ENCODE measurements around the gene RIMS3.

Gene RIMS3

GRCh38 chr1:40627987-40628902 is 37.2 kb downstream of the RIMS3 start:
- DNase-seq: no peak

DNA sequence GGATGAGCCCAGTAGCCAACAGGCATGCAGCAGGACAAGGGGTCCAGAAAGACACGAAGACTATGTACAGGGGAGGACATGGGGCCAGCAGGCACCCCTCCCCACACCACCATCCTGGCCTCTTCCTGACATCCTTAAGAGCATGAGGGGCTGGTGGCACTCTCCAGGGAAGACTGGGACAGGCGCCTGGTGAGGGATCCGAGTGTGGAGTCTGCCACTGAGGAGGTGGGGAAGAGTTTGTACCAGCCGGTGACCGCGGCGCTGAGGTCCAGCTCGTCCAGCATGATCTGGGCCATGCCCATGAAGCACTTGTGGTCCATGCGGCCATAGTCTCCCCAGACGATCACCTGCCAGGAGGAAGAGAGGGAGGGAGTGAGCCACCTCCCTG is 39.1 kb downstream of the RIMS3 start:
- DNase-seq: no peak

- peak; percentile 48 for DNase-seq
These were observed 39.8 kb downstream of the RIMS3 start for GRCh38 chr1:40625476-40626382.

DNA sequence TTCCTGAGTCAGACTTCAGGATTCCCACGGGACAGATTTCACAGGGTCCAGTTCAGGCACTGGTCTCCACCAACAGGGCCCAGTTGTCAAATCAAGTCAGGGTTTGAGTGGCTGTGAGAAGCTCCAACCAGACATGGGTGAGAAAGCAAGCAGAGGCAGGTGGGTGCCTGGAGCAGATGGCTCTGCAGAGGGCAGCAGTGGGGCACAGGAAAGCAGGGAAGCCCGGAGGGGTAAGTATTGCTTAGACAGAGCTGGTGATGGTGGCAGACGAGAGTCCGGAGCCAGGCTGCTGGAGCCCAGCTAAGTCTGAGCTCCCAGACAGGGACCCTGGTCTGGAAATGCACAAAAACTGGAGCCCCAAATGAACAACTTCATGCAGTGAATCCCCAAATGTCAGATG is 40.4 kb downstream of the RIMS3 start:
- peak; percentile 82 for DNase-seq

- no peak for DNase-seq
These were observed 42.4 kb downstream of the RIMS3 start for GRCh38 chr1:40622936-40623629.

GRCh38 chr1:40621821-40622450 is 43.5 kb downstream of the RIMS3 start:
- no peak for DNase-seq

GRCh38 chr1:40620586-40621210 is 44.8 kb downstream of the RIMS3 start:
- DNase-seq: no peak

DNA sequence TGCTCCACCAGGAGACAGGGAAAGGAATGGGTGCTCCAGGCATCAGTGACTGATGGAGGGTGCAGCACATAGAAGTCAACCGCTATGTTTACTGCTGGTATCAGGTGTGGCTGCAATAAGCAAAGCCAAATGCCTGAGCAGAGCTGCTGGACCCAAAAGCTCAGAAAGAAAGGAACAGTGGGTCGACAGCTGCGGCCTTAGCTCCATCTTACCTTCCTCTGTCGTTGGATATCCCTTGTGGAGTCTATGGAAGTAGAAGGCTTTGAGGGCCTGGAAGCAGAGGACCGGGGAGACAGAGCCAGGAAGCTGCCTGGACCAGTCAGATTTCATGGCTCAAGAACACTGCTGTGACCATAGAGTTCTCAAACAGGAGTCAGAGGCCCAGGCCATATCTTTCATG is 45.3 kb downstream of the RIMS3 start:
- no peak for DNase-seq

DNA sequence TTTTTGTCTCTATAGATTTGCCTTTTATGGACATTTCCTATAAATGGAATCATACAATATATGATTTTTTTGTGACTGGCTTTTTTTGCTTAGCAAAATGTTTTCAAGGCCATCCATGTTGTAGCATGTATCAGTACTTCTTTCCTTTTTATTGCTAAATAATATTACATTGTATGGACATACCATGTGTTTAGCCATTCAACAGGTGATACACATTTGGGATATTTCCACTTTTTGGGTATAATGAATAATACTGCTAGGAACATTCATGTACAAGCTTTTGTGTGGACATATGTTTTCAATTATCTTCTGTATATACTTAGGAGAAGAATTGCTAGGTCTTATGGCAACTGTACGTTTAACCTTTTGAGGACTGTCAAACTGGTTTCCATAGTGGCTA is 47.4 kb downstream of the RIMS3 start:
- no peak for DNase-seq

GRCh38 chr1:40612345-40612831 is 53.1 kb downstream of the RIMS3 start:
- peak; percentile 81 for DNase-seq

DNA sequence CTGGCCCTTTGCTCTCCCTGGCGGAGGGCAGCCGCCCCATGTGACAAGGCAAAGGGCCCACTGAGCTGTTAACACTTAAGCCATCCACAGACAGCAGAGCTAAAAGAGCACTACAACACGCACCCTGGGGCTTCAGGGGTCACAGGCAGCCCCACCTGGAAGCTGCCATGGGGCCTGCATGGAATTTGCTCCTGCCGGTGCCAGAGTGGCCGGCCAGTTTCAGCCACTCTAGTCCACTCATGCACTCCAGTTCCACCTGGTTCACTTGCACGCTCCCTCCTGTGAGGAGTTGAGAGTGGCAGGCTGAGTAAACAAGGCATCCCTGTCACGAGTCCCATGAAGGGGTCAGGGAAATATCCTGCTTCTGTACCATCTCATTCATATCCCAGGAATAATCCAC is 55.3 kb downstream of the RIMS3 start:
- DNase-seq: no peak

- no peak for DNase-seq
These were observed 57.6 kb downstream of the RIMS3 start for GRCh38 chr1:40607921-40608320.

GRCh38 chr1:40606978-40607377 is 58.5 kb downstream of the RIMS3 start:
- no peak for DNase-seq

- DNase-seq: no peak
These were observed 59.3 kb downstream of the RIMS3 start for GRCh38 chr1:40606194-40606593.

DNA sequence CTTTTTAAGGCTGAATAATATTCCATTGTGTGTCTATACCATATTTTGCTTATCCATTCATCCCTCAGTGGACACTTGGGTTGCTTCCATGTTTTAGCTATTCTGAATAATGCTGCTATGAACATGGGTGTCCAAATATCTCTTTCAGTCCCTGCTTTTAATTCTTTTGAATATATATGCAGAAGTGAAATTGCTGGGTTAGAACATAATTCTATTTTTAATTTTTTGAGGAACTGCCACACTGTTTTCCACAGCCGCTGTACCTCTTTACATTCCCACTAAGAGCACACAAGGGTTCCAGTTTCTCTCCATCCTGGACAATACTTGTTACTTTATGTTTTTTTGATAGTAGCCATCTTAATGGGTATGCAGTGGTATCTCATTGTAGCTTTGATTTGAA is 65.6 kb downstream of the RIMS3 start:
- no peak for DNase-seq

DNA sequence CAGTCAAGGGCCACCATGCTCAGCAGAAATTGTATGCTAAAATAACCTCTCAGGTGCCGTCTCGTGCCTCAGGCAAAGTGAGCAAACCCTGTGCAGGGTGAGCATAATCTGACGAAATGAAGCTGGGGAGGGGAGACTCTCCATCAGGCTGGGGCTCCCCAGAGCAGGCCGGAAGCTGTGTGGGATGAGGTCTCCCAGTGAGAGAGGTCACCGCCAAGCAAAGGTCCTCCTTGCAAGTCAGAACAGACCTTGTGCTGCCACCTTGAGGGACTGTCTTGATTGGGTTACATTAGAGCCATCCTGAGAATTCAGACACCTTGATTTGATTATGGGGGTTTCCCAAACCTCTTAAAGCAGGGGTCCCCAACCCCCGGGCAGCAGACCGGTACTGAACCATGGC is 69.9 kb downstream of the RIMS3 start:
- DNase-seq: no peak

DNA sequence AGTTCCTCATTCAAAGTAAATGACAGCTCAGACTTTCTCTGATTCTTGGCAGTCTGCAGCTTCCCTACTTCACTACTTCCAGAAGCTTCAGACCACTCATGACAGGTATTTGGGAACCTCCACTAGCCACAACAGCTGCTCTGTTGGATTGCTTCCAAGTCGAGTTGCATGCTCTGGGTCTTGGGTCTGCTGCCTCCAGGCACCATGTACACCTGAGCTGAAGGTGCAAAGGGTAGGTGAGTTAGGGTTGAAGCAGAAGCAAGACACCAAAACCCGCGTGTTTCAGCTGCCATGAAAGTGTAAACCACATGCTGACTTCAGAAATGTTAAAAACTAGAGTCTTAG is 71.3 kb downstream of the RIMS3 start:
- DNase-seq: no peak

DNA sequence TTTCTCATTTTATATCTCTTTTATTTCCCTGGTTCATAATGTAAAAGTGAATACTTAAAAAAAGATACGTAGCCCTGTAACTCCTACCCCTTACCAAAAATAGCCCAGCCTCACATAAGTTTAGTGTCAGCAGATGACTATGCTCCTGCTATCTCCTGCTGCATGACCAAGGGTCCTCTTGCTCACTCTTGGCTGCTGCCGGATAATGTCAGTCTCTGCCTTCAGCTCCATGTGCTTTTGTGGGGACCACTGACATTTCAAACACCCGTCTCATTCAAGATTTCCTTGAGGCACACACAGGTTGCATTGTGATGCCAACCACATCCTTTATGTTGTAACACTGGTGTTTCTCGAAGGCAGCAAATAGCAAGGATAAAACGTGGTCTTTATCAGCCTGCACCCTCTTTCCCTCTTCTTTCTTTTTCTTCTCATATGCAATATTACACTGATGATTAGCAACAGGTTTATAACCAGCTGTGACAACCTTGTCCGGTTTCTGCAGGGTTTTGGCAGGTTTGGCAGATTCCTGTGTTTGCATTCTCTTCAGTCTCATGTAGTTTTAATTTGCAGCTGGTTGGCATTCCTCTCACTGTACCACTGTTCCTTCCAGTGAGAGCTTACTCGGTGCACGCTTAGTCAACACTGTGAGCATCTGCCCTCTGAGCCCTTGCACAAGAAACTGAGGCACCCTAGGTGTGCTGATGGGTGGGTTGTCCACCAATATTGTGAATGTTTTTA is 71.9 kb downstream of the RIMS3 start:
- DNase-seq: no peak

DNA sequence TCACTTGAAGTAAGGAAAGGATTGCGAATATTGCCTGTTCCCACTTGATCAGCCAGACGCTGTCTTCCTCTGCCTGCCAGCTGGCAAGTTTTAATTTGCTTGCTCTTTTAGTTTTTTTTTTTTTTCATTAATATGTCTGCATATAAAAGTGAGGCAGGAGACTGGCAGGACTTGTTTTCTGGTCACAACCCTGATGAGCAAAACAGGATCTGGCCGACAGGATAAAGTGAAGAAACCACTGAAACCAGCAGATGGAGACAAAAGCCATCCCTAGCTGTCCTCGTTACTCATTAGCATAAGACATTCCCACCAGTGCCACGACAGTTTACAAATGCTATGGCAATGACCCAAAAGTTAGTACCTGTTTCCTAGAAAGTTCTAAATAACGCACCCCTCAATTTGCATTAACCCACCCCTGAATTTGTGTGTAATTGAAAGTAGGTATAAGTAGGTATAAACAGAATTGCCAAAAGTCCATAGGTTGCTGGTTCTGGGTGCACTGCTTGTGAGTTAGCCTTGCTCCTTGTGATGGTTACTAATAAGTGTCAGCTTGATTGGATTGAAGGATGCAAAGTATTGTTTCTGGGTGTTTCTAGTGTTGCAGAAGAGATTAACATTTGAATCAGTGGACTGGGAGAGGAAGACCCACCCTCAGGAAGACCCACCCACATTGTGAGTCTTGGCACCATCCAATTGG is 73.2 kb downstream of the RIMS3 start:
- peak; percentile 19 for DNase-seq

DNA sequence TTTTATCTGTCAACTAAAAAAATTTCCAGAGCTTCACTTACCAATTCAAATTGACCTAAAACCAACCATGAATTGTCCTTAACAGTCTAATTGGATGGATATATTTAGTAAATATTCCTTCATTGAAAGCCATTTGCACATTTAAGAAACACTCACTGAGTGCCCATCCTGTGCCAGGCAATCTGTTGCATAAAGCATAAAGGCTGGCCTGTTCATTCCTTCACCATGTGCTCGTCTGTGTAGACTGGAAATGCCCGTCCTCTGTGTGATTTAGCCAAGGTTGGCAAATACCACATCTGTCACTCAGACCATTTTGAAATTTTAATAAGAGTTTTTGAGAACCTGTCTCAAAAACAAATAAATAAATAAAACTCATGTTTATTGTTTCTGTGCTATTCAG is 76.9 kb downstream of the RIMS3 start:
- DNase-seq: no peak

GRCh38 chr1:40583980-40584379 is 81.5 kb downstream of the RIMS3 start:
- no peak for DNase-seq
